PC-9 (cell line): ENCODE data around the gene NEURL2. TPM values are rescaled to one million over a fixed set of nuclear protein-coding genes. Genes with fewer than 3 reads are reported as not detected.

Experiments
- BruUV-seq: library from RNA; stranded (reverse); fragments of 400-500 nt; replicated peaks from 2 replicates; lab custom pipeline; 2021; lab: Mats Ljungman, UMichigan
- CTCF ChIA-PET: fragments of 300-600 bp; sonication (Branson Sonifier 250); formaldehyde crosslinking; loops from one replicate; lab custom pipeline; 2022; ENCODE audit warnings: antibody characterized with exemption; lab: Charles Lee
- POLR2A ChIA-PET: fragments of 300-600 bp; sonication (Branson Sonifier 250); formaldehyde crosslinking; loops from one replicate; lab custom pipeline; 2022; ENCODE audit warnings: antibody characterized with exemption; ENCODE audit not compliant: unreplicated experiment; lab: Charles Lee
- DNase-seq, 2 experiments: peaks; one replicate each; pipeline versions ENCODE4 v3.0.0 to v3.0.0-alpha.2; 2015 to 2022; ENCODE audit warnings: mixed read lengths in 1 of 2
- H2AFZ ChIP-seq: fragments of 200-600 bp; sonication (generic); 2 replicates; pipeline ENCODE4 v1.8.1; 2017; ENCODE audit warnings: antibody characterized with exemption
- H3F3A ChIP-seq: fragments of 200-600 bp; sonication (generic); 2 replicates; pipeline ENCODE4 v1.8.1; 2017; ENCODE audit warnings: antibody characterized with exemption, mild to moderate bottlenecking, low read depth; ENCODE audit not compliant: insufficient read depth
- H3K27ac ChIP-seq: fragments of 200-600 bp; sonication (generic); 2 replicates; pipeline ENCODE4 v1.6.1; 2016; ENCODE audit warnings: mixed run types
- H3K27me3 ChIP-seq: fragments of 200-600 bp; sonication (generic); 2 replicates; pipeline ENCODE4 v1.6.1; 2016; ENCODE audit warnings: low read depth, mixed run types; ENCODE audit not compliant: insufficient read depth
- H3K36me3 ChIP-seq: fragments of 200-600 bp; sonication (generic); 2 replicates; pipeline ENCODE4 v1.6.1; 2016; ENCODE audit warnings: low read depth, mixed run types
- H3K4me1 ChIP-seq: fragments of 200-600 bp; sonication (generic); replicated peaks from 2 replicates; pipeline ENCODE4 v1.6.1; 2016; ENCODE audit warnings: mixed run types; ENCODE audit not compliant: insufficient read depth
- H3K4me2 ChIP-seq: fragments of 200-600 bp; sonication (generic); 2 replicates; pipeline ENCODE4 v1.6.1; 2017; ENCODE audit warnings: mixed run types
- H3K4me3 ChIP-seq: fragments of 200-600 bp; sonication (generic); 2 replicates; pipeline ENCODE4 v1.6.1; 2016; ENCODE audit warnings: mixed run types
- H3K79me2 ChIP-seq: fragments of 200-600 bp; sonication (generic); 2 replicates; pipeline ENCODE4 v1.6.1; 2017; ENCODE audit warnings: low read depth, mixed run types
- H3K9me2 ChIP-seq: fragments of 200-600 bp; sonication (generic); 2 replicates; pipeline ENCODE4 v1.8.1; 2017; ENCODE audit warnings: mild to moderate bottlenecking; ENCODE audit not compliant: insufficient read depth
- H3K9me3 ChIP-seq: fragments of 200-600 bp; sonication (generic); 2 replicates; pipeline ENCODE4 v1.8.1; 2016; ENCODE audit warnings: low read depth; ENCODE audit not compliant: insufficient read depth
- H4K20me1 ChIP-seq: fragments of 200-600 bp; sonication (generic); 2 replicates; pipeline ENCODE4 v1.8.1; 2017; ENCODE audit not compliant: insufficient read depth
- CTCF ChIP-seq: fragments of 200-600 bp; sonication (generic); conservative IDR thresholded peaks from 2 replicates; pipeline ENCODE4 v1.6.1; 2017; ENCODE audit warnings: mixed run types, antibody characterized with exemption, mild to moderate bottlenecking, moderate library complexity
- EZH2 ChIP-seq: fragments of 200-600 bp; sonication (generic); IDR thresholded peaks from 2 replicates; pipeline ENCODE4 v1.8.0; 2017; ENCODE audit warnings: antibody characterized with exemption, low read depth
- intact Hi-C: fragments of 100-400 bp; cut with micrococcal nuclease; formaldehyde crosslinking; loops from one replicate; pipeline ENCODE4 v1.10.0; 2022; ENCODE audit not compliant: unreplicated experiment
- total RNA-seq: library from RNA; stranded (reverse); gene quantifications from 2 replicates; pipeline ENCODE4 v1.2.3, GENCODE V29; 2021

The NEURL2 gene
- total RNA-seq, 1 experiment from 2014 or later, result 6.5 TPM

GRCh38 chr20:45907219-45907948 is 16.4 kb upstream of the NEURL2 start:
- H3K27me3 ChIP-seq, result no peaks in the 10 kb centered on the region
- peaks cover 32% of the 10 kb centered on the region for H3F3A ChIP-seq
- H3K9me2 ChIP-seq, result no peaks in the 10 kb centered on the region
- H3K79me2 ChIP-seq, result peaks cover 6% of the 10 kb centered on the region
- no peak overlapping the region for H2AFZ ChIP-seq
- H3K4me1 ChIP-seq, result peaks cover 18% of the 10 kb centered on the region
- no peak for DNase-seq
- TF ChIP-seq EZH2 (no peak), CTCF (no peak)
- H3K4me3 ChIP-seq, result no peak overlapping the region
- ChIA-PET CTCF (no interaction called here), POLR2A (no interaction called here)
- H3K4me2 ChIP-seq, result no peak overlapping the region
- intact Hi-C loops, result no loop called here
- 0 out of 2 replicates have a peak overlapping the region, but pooled peaks have one; percentile 7 for H3K27ac ChIP-seq
- H4K20me1 ChIP-seq, result peaks cover 9% of the 10 kb centered on the region
- H3K36me3 ChIP-seq, result peaks cover 15% of the 10 kb centered on the region
- no peaks in the 10 kb centered on the region for H3K9me3 ChIP-seq
- no TSS peak for BruUV-seq

- peaks cover 9% of the 10 kb centered on the region for H4K20me1 ChIP-seq
- peaks cover 17% of the 10 kb centered on the region for H3K36me3 ChIP-seq
- H3K9me2 ChIP-seq, result no peaks in the 10 kb centered on the region
- BruUV-seq, result no TSS peak
- no peaks in the 10 kb centered on the region for H3K27me3 ChIP-seq
- H2AFZ ChIP-seq, result no peak overlapping the region
- H3K9me3 ChIP-seq, result no peaks in the 10 kb centered on the region
- H3K4me3 ChIP-seq, result no peak overlapping the region
- peaks cover 47% of the 10 kb centered on the region for H3F3A ChIP-seq
- peak overlapping the region; percentile 65 for H3K27ac ChIP-seq
- peaks cover 6% of the 10 kb centered on the region; the same call in 1 of the 2 replicates for H3K79me2 ChIP-seq
- H3K4me2 ChIP-seq, result peak overlapping the region; percentile 49
- intact Hi-C loops, result no loop called here
- TF ChIP-seq EZH2 (no peak), CTCF (no peak)
- DNase-seq, result peak; percentile 66 to 95
- POLR2A ChIA-PET, result interaction anchor here (0.5 to 0.7 kb wide), 10 partner anchors 21 to 946 kb away, joined by 3 to 11 read pairs (median 3); partner anchors contain the start of gene ZSWIM1
- H3K4me1 ChIP-seq, result peaks cover 18% of the 10 kb centered on the region
- CTCF ChIA-PET, result no interaction called here
Observed at GRCh38 chr20:45905505-45906079, 14.6 kb upstream of the NEURL2 start.

- Histone ChIP-seq H3K27ac (peak overlapping the region; percentile 65), H3K4me2 (peak overlapping the region; percentile 49), H3K4me3 (no peak overlapping the region), H3K9me2 (no peaks in the 10 kb centered on the region), H3K4me1 (peaks cover 18% of the 10 kb centered on the region), H3K79me2 (peaks cover 6% of the 10 kb centered on the region; the same call in 1 of the 2 replicates), H4K20me1 (peaks cover 9% of the 10 kb centered on the region), H3K9me3 (no peaks in the 10 kb centered on the region), H3K36me3 (peaks cover 19% of the 10 kb centered on the region), H3K27me3 (no peaks in the 10 kb centered on the region), H2AFZ (no peak overlapping the region), H3F3A (peaks cover 47% of the 10 kb centered on the region)
- CTCF ChIA-PET, result interaction anchor here (0.7 kb wide), 1 partner anchor 14 kb away, joined by 3 read pairs; the partner anchor contains the start of genes CTSA and NEURL2
- POLR2A ChIA-PET, result interaction anchor here (0.5 to 0.7 kb wide), 7 partner anchors 21 to 945 kb away, joined by 3 to 11 read pairs (median 3); no protein-coding TSS in a partner anchor
- intact Hi-C loops, result no loop called here
- no peak for TF ChIP-seq CTCF
- TF ChIP-seq EZH2, result no peak
- BruUV-seq, result no TSS peak
- no peak for DNase-seq
Observed at GRCh38 chr20:45904583-45905504, 13.8 kb upstream of the NEURL2 start.
